ENCODE data around the gene TMA7.
"Not testable (repeated sequence)": the region's sequence is repeated elsewhere in the genome, so short reads cannot be mapped to it uniquely, and the experiment has no call there.

The TMA7 gene

DNA sequence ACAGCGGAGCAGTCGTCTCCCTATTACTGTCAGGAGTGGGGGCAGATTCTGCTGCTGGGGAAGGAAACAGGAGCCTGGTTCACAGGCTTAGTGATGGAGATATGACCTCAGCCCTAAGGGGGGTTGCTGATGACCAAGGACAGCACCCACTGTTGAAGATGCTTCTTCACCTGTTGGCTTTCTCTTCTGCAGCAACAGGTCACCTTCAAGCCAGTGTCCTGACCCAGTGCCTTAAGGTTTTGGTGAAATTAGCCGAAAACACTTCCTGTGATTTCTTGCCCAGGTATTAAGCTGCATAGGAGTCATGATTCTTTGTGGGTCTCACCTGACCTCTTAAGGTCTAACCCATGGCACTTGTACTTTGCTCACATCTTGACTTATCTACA is 20.5 kb downstream of the TMA7 start:
- Mint-ChIP-seq H3K27ac (peak overlapping the region; percentile 67), H3K4me1 (peaks cover 2% of the 10 kb centered on the region), H3K9me3 (no peaks in the 10 kb centered on the region), H3K36me3 (peaks cover 80% of the 10 kb centered on the region), H3K4me3 (no peak overlapping the region)
- ATAC-seq (no peak), DNase-seq (ENCODE audit: low spot score in 2 of 2) (no peak)

DNA sequence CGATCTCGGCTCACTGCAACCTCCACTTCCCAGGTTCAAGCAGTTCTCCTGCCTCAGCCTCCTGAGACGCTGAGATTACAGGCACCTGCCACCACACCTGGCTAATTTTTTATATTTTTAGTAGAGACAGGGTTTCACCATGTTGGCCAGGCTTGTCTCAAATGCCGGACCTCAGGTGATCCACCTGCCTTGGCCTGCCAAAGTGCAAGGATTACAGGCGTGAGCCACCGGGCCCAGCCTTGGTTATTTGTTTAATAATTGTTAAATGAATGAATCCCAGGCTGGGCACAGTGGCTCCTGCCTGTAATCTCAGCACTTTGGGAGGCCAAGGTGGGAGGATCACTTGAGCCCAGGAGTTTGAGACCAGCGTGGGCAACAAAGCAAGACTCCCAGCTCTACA is 21.7 kb downstream of the TMA7 start:
- not testable (repeated sequence) for DNase-seq (ENCODE audit: low spot score in 2 of 2); H3K27ac Mint-ChIP-seq; ATAC-seq; H3K4me3 Mint-ChIP-seq; H3K9me3 Mint-ChIP-seq
- H3K36me3 Mint-ChIP-seq: peaks cover 80% of the 10 kb centered on the region
- H3K4me1 Mint-ChIP-seq: peaks cover 11% of the 10 kb centered on the region

GRCh38 chr3:48463703-48464102 is 23.6 kb downstream of the TMA7 start:
- peaks cover 81% of the 10 kb centered on the region for H3K36me3 Mint-ChIP-seq
- no peak for DNase-seq (ENCODE audit: low spot score in 2 of 2)
- ATAC-seq: no peak

DNA sequence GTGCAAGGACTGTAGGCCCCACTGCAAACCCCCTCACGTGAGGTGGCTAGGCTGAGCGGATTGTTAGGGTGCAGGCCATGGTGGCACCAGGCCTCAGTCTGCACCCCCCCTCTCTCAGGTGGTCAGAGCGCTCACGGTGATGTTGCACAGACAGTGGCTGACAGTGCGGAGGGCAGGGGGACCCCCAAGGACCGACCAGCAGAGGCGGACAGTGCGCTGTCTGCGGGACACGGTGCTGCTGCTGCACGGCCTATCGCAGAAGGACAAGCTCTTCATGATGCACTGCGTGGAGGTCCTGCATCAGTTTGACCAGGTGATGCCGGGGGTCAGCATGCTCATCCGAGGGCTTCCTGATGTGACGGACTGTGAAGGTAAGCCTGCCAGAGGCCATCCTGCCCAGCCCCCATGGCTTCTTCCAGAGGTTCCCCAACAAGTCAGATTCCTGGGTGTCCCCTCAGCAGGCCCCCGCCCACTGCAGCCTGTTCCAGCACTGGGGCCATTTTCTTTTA is 24.7 kb downstream of the TMA7 start:
- peak overlapping the region; percentile 95 for H3K4me3 Mint-ChIP-seq

More at GRCh38 chr3:48463703-48464102, 23.6 kb downstream of the TMA7 start:
- Mint-ChIP-seq H3K4me3 (no peak overlapping the region), H3K27ac (no peak overlapping the region), H3K4me1 (peaks cover 31% of the 10 kb centered on the region), H3K9me3 (no peaks in the 10 kb centered on the region)

GRCh38 chr3:48465237-48465530 is 25.1 kb downstream of the TMA7 start:
- ATAC-seq (no peak), DNase-seq (ENCODE audit: low spot score in 2 of 2) (no peak)
- H3K9me3 Mint-ChIP-seq: no peaks in the 10 kb centered on the region
- peaks cover 45% of the 10 kb centered on the region for H3K4me1 Mint-ChIP-seq
- H3K36me3 Mint-ChIP-seq: peaks cover 79% of the 10 kb centered on the region
- H3K4me3 Mint-ChIP-seq: peak overlapping the region; percentile 95
- peak overlapping the region; percentile 96 for H3K27ac Mint-ChIP-seq

More for the DNA sequence above, 24.7 kb downstream of the TMA7 start:
- peak overlapping the region; percentile 96 for H3K27ac Mint-ChIP-seq
- H3K36me3 Mint-ChIP-seq: peaks cover 79% of the 10 kb centered on the region
- H3K9me3 Mint-ChIP-seq: no peaks in the 10 kb centered on the region
- H3K4me1 Mint-ChIP-seq: peaks cover 41% of the 10 kb centered on the region
- no peak for DNase-seq (ENCODE audit: low spot score in 2 of 2)
- no peak for ATAC-seq

DNA sequence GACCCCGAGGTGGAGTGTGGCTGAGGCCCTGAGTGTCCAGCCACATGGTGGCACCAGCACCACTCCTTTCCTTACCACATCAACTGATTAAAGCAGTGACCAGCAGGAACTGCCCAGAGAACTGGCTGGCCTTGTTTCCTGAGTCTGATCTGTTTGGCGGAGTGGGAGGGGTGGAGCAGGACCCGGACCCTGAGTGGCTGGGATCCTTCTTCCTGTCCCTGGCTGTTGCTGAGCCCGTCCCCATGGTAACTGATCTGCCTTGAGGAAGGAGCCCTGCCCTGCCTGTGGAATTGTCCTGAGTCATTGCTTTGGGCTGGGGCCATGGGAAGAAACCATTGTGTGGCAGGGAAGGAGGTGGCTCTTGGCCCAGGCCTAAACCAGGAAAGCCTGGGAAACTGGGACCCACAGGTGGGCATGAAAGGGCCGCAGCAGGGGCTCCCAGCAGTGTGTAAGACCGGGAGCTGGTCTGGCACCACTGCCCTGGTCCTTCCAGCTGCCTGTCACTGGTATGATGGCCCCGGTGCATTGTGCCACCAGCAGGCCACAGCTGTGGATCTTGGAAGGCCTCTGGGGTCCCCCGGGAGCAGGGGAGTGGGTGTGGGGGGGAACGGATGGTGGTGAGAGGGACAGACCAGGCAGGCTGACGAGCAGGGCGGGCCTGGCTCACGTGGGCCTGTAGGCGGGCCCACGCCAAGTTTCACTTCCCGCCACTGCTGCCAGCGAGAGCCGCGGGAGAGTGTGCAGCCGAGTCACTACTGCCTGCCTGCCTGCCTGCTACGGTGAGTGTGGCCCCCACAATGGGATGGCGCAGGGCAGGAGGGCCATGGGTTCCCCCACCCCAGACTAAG is 25.7 kb downstream of the TMA7 start:
- ATAC-seq (peak; percentile 94), DNase-seq (ENCODE audit: low spot score in 2 of 2) (peak; percentile 74 to 89)
- peak overlapping the region; percentile 95 for H3K4me3 Mint-ChIP-seq
- no peaks in the 10 kb centered on the region for H3K9me3 Mint-ChIP-seq
- peaks cover 49% of the 10 kb centered on the region for H3K4me1 Mint-ChIP-seq
- peak overlapping the region; percentile 96 for H3K27ac Mint-ChIP-seq
- peaks cover 78% of the 10 kb centered on the region for H3K36me3 Mint-ChIP-seq

DNA sequence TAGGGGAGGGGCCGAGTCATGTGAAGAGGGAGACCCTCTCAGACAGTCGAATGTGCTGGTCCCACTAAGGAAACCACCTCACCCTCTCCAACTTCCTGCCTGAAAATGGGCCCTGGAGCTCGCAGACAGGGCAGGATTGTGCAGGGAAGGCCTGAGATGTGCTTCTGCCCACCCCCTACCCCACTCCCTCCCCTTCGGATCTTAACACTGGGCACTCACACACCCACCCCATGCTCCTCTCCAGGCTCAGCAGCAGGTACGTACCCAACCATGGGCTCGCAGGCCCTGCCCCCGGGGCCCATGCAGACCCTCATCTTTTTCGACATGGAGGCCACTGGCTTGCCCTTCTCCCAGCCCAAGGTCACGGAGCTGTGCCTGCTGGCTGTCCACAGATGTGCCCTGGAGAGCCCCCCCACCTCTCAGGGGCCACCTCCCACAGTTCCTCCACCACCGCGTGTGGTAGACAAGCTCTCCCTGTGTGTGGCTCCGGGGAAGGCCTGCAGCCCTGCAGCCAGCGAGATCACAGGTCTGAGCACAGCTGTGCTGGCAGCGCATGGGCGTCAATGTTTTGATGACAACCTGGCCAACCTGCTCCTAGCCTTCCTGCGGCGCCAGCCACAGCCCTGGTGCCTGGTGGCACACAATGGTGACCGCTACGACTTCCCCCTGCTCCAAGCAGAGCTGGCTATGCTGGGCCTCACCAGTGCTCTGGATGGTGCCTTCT is 26.5 kb downstream of the TMA7 start:
- peak overlapping the region; percentile 96 for H3K27ac Mint-ChIP-seq
- DNase-seq (ENCODE audit: low spot score in 2 of 2) (peak in 1 of 2 donors; percentile 69), ATAC-seq (peak; percentile 52)
- no peaks in the 10 kb centered on the region for H3K9me3 Mint-ChIP-seq
- peak overlapping the region; percentile 95 for H3K4me3 Mint-ChIP-seq
- H3K4me1 Mint-ChIP-seq: peaks cover 49% of the 10 kb centered on the region
- H3K36me3 Mint-ChIP-seq: peaks cover 76% of the 10 kb centered on the region

- Mint-ChIP-seq H3K27ac (peak overlapping the region; percentile 96), H3K4me3 (peak overlapping the region; percentile 95), H3K36me3 (peaks cover 74% of the 10 kb centered on the region), H3K9me3 (no peaks in the 10 kb centered on the region), H3K4me1 (peaks cover 49% of the 10 kb centered on the region)
- DNase-seq (ENCODE audit: low spot score in 2 of 2) (no peak), ATAC-seq (peak; percentile 9)
Measured at GRCh38 chr3:48467110-48467454, 27.0 kb downstream of the TMA7 start.

DNA sequence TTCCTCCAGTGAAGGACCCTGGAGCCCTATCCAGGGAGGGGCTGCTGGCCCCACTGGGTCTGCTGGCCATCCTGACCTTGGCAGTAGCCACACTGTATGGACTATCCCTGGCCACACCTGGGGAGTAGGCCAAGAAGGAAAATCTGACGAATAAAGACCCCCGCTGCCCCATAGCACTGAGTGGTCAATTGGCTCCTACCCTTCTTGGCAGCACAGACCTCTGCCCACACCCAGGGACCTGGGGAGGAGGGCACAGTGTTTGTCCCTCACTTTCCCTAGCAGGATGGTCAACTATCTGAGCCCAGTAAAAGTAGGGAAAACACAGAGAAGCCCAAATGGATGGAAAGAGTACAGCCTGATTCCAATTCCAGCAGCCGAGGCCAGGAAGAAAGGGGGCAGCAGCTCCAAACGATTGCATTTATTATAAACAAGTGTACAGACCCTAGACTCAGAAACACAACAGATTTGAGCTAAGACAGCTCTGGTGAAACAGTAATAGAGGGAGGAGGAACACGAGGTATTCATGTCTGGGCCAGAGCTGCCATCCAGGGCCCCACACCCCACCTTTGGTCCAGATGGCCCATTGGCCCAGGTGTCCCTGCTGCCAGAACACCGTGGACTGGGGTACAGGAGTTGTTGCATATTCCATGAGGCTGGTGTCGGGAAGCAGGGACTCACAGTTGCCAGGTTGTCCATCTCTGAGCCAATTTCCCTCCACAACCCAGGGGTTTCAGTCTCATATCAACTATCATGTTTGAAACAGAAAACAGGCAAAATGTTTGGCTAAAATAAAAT is 27.6 kb downstream of the TMA7 start:
- no peaks in the 10 kb centered on the region for H3K9me3 Mint-ChIP-seq
- H3K4me1 Mint-ChIP-seq: peaks cover 51% of the 10 kb centered on the region
- DNase-seq (ENCODE audit: low spot score in 2 of 2) (no peak), ATAC-seq (no peak)
- H3K27ac Mint-ChIP-seq: peak overlapping the region; percentile 96
- peak overlapping the region; percentile 95 for H3K4me3 Mint-ChIP-seq
- H3K36me3 Mint-ChIP-seq: peaks cover 75% of the 10 kb centered on the region

GRCh38 chr3:48468329-48468731 is 28.3 kb downstream of the TMA7 start:
- DNase-seq (ENCODE audit: low spot score in 2 of 2) (no peak), ATAC-seq (no peak)
- H3K4me1 Mint-ChIP-seq: peaks cover 57% of the 10 kb centered on the region
- H3K27ac Mint-ChIP-seq: peak overlapping the region; percentile 96
- no peaks in the 10 kb centered on the region for H3K9me3 Mint-ChIP-seq
- peaks cover 82% of the 10 kb centered on the region for H3K36me3 Mint-ChIP-seq
- peak overlapping the region; percentile 95 for H3K4me3 Mint-ChIP-seq

GRCh38 chr3:48469046-48469915 is 29.2 kb downstream of the TMA7 start:
- peak overlapping the region; percentile 96 for H3K27ac Mint-ChIP-seq
- H3K4me3 Mint-ChIP-seq: peak overlapping the region; percentile 95
- H3K36me3 Mint-ChIP-seq: peaks cover 81% of the 10 kb centered on the region
- no peaks in the 10 kb centered on the region for H3K9me3 Mint-ChIP-seq
- DNase-seq (ENCODE audit: low spot score in 2 of 2): no peak
- ATAC-seq: no peak
- peaks cover 62% of the 10 kb centered on the region for H3K4me1 Mint-ChIP-seq

GRCh38 chr3:48470286-48470685 is 30.2 kb downstream of the TMA7 start:
- H3K36me3 Mint-ChIP-seq: peaks cover 76% of the 10 kb centered on the region
- DNase-seq (ENCODE audit: low spot score in 2 of 2): no peak
- no peak for ATAC-seq
- no peaks in the 10 kb centered on the region for H3K9me3 Mint-ChIP-seq
- peaks cover 71% of the 10 kb centered on the region for H3K4me1 Mint-ChIP-seq
- peak overlapping the region; percentile 96 for H3K27ac Mint-ChIP-seq
- peak overlapping the region; percentile 95 for H3K4me3 Mint-ChIP-seq

DNA sequence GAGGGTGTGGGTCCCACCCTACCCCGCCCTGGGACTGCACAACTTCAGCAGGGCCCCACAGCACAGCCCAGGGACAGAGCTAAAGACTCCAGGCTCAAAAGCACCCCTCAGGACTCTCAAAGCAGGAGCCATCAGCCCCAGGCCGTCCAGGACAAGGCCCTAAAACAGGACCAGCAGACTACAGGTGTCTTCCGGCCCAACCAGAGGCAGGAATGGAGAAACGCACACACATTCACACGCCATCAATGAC is 32.5 kb downstream of the TMA7 start:
- H3K9me3 Mint-ChIP-seq: no peaks in the 10 kb centered on the region

GRCh38 chr3:48472923-48473616 is 33.0 kb downstream of the TMA7 start:
- H3K9me3 Mint-ChIP-seq: no peaks in the 10 kb centered on the region
- H3K4me1 Mint-ChIP-seq: peaks cover 61% of the 10 kb centered on the region
- peak overlapping the region; percentile 95 for H3K4me3 Mint-ChIP-seq
- DNase-seq (ENCODE audit: low spot score in 2 of 2): peak; percentile 72 to 95
- ATAC-seq: peak; percentile 89
- peaks cover 49% of the 10 kb centered on the region for H3K36me3 Mint-ChIP-seq
- peak overlapping the region; percentile 96 for H3K27ac Mint-ChIP-seq

More for the DNA sequence above, 32.5 kb downstream of the TMA7 start:
- DNase-seq (ENCODE audit: low spot score in 2 of 2) (no peak), ATAC-seq (peak; percentile 38)
- H3K36me3 Mint-ChIP-seq: peaks cover 54% of the 10 kb centered on the region
- H3K4me1 Mint-ChIP-seq: peaks cover 61% of the 10 kb centered on the region
- H3K4me3 Mint-ChIP-seq: peak overlapping the region; percentile 95
- peak overlapping the region; percentile 96 for H3K27ac Mint-ChIP-seq

Measured in stimulated activated effector memory CD8-positive, alpha-beta T cell treated with anti-CD3 and anti-CD28 coated beads, Interleukin-12 subunit alpha, Interleukin-12 subunit beta, amount 100 ng/mL, for 72 hours (primary cell).